GM21717 (cell line): ENCODE measurements around the gene DERL3.
"Not testable (repeated sequence)": the region's sequence is repeated elsewhere in the genome, so short reads cannot be mapped to it uniquely, and the experiment has no call there.

Source experiments
- ATAC-seq: cut with Tn5 transposase; IDR thresholded peaks from one replicate; pipeline ENCODE4 v1.9.1; 2021; ENCODE audit warnings: mild to moderate bottlenecking, moderate library complexity; ENCODE audit not compliant: unreplicated experiment

Gene DERL3

DNA sequence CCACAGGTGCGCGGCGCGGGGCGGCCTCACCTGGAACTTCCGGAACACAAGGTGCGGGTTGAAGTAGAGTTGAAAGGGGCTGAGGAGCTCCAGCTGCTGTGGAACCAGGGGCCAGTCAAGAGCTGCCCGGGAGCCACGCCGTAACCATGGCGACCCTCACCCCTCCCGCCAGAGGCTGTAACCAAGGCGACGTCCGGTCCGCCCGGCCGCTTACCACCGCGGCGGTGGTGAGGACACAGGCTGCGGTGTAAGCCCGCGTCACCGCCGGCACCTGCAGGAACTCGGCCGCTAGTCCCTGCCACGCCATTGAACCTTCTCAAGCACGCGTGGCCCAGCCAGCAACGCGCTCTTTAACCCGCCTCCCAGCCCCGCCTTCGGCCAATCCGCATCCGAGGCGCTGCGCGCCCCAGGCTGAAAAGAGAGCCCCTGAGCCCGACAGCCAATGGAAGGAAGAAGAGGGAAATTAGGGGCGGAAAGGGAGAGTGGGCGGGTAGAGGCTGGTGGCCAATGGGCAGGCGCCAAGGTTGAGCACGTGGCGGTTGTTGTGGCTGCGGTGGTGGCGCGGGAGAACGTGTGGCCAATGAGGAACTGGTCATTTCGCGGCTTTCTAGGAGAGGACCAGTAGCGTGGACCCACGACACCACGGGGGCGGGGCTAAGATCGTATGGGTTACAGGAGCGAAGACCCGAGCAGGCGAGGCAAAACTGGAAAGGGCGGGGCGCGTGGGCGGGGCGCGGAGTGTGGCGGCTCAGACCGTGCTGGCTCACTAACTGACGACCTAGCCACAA, at the start of gene DERL3:
TSS of gene DERL3 (minus strand) at position 326 of the 788 bp plus-strand sequence. CDS start at position 307, 19 bp downstream.
- ATAC-seq: peak; percentile 64

- ATAC-seq: no peak
Observed at GRCh38 chr22:23884140-23884539, 45.3 kb upstream of the DERL3 start.

DNA sequence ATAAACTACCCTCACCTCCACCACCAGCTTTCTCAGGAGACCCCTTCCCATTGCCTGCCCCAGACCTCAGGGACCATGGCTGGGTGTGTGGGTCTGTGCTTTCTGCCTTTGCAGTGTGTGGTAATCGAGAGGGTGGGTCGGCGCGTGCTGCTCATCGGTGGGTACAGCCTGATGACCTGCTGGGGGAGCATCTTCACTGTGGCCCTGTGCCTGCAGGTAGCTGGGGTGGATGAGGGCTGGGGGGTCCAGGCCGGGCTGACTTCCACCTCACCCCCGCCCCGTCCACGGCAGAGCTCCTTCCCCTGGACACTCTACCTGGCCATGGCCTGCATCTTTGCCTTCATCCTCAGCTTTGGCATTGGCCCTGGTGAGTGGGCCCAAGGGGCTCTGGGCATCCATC, 44.9 kb upstream of the DERL3 start:
- no peak for ATAC-seq

DNA sequence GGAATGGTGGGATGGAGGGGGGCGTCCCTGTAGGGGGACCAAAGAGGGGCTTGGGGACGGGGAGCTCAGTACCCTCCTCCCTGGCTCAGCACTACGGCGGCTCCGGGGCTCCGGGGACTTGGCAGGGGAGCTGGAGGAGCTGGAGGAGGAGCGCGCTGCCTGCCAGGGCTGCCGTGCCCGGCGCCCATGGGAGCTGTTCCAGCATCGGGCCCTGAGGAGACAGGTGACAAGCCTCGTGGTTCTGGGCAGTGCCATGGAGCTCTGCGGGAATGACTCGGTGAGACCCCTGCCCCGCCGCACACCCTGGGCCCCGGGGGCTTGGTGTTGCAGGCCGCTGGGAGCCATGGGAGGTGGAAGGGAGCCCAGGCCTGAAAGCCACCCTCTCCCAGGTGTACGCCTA, 43.6 kb upstream of the DERL3 start:
- ATAC-seq: no peak

- ATAC-seq: no peak
Observed at GRCh38 chr22:23878219-23878618, 39.4 kb upstream of the DERL3 start.

GRCh38 chr22:23877566-23877965, 38.8 kb upstream of the DERL3 start:
- no peak for ATAC-seq

DNA sequence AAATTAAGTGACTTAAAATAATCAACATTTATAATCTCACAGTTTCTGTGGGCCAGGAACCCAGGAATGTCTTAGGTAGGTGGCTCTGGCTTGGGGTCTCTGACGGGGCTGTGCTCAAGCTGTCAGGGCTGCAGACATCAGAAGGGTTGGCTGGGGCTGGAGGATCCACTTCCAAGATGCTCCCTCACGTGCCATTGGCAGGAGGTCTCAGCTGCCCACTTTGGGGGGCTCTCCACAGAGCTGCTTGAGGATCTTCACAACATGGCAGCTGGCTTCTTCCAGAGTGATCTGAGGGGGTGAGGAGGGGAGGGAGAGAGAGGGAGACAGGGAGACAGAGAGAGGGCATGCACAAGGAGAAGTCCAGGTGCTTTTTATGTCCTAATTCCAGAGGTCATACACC, 37.0 kb upstream of the DERL3 start:
- ATAC-seq: no peak

DNA sequence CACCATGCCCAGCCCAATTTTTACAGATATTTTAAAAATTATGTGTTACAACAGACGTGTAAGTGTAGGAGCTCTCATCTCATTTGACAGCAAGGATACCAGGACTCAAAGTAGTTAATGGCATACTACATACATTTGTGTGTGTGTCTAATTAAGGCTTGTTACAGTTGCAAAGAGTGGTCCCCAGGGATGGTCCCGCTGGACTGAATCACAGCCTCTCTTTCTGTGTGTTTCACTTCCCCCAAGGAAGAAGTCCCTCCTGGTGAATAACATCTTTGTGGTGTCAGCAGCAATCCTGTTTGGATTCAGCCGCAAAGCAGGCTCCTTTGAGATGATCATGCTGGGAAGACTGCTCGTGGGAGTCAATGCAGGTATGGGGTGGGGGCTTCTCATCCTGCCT, 36.1 kb upstream of the DERL3 start:
- no peak for ATAC-seq

DNA sequence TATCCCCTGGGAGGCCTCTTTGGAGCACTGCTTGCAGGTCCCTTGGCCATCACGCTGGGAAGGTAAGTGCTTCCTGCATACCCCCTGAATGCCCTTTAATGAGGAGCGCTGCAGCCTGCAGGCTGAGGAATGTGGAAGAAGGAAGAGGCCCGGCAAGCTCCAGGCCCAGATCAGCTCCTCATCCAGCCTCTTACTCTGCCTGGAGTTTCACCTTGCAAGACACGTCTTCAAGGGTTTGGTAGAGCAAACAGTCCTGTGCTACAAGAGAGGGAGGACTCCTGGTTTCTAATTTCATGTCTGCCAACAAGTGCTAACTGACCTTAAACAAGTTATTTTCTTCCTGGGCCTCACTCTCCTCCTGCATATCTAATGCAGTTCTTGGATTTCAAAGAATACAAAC, 29.8 kb upstream of the DERL3 start:
- ATAC-seq: no peak

GRCh38 chr22:23864499-23865154, 25.8 kb upstream of the DERL3 start:
- ATAC-seq: not testable (repeated sequence)

DNA sequence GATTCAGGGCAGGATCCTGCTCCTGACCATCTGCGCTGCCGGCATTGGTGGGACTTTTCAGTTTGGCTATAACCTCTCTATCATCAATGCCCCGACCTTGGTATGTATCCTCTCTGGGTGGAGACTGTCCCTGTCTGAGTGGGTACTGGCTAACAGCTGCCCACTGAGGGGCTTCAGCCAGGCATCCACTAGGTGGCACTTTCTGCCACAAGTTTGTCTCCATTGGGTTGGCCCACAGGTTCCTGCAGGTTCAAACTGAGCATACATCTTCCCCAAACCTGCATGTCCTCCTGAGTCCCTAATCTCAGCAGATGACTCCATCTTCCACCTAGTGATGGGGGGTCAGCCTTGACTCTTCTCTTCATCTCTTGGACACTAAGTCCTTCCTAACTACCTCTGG, 23.3 kb upstream of the DERL3 start:
- ATAC-seq: no peak

DNA sequence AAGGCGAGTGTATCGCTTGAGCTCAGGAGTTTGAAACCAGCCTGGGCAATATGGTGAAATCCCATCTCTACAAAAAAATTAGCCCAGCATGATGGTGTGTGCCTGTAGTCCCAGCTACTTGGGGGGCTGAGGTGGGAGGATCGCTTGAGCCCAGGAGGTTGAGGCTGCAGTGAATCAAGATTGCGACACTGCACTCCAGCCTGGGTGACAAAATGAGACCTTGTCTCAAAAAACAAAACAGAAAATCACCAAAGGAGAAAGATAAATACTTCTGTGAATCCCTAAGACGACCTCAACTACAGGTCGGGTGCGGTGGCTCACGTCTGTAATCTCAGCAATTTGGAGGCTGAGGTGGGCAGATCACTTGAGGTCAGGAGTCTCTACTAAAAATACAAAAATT, 21.4 kb upstream of the DERL3 start:
- not testable (repeated sequence) for ATAC-seq

DNA sequence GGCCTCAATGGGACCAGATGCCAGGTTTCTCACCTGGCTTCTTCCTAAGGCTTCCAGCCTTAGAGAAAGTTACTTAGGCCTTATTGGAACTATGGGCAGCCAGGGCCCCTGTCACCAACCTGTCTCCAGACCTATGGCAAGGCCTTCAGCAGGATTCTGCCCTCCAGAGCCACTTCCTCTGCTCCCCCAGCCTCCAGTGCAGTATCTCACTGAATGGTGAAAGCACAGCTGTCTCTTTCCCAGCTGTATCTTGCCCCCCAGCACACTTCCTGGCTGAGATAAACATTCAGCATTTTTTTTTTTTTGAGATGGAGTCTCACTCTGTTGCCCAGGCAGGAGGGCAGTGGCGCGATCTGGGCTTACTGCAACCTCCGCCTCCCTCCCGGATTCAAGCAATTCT, 20.4 kb upstream of the DERL3 start:
- no peak for ATAC-seq

DNA sequence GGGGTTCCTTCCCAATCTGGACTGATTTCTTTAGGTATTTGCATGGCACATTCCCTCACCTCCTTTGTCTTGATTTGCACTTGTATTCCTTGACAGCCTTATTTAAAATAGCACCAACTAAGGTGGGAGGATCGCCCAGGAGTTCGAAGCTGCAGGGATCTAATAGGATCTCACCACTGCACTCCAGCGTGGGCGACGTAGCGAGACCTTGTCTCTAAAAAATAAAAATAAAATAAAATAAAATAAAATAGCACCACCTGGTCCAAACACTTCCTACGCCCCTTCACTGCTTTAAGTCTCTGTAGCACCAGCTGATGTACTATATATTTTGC, 19.6 kb upstream of the DERL3 start:
- no peak for ATAC-seq

DNA sequence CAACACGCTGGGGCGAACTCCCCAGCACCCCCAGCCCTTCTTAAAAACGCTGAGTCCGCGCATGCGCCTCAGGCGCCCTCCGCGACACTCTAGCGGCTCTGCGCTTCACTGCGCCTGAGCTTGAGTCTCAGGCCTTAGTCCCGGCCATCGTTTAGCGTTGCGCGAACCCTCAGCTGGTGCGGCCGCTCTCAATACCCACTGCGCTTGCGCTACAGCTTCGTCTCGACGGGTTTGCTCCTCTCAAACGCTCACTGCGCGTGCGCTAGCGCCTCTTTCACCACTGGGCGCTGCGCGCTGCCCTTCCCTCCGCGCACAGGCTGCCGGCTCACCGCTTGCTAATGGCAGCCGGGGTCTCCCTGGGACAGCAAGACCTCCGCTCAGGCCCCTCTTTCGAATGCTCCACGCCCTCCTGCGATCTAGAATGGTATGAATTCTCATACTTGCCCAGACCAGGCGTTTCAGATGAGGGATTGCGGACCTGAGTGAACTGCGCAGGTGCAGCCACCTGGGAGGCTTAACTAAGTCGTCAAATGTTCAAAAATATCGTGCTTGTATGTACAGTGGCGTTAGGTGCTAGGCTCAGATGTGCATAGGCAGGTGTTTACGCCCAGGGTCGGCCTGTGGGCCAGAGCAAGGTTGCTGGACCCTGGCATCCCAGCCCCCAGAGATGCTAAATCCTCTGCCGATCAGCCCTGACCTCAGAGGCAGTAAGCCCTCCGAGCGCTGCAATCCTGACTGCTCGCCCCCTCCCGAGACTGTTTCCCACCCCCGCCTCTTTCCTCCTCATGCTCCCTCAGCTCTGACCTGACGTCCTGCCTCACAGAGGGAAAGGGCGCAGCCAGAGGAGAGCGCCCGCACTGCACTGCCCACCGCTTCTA, 19.0 kb upstream of the DERL3 start, which contains the start of gene SLC2A11:
TSS of gene SLC2A11 (plus strand) at position 270 of the 878 bp plus-strand sequence. CDS start at position 395, 125 bp downstream.
- ATAC-seq: peak; percentile 79

DNA sequence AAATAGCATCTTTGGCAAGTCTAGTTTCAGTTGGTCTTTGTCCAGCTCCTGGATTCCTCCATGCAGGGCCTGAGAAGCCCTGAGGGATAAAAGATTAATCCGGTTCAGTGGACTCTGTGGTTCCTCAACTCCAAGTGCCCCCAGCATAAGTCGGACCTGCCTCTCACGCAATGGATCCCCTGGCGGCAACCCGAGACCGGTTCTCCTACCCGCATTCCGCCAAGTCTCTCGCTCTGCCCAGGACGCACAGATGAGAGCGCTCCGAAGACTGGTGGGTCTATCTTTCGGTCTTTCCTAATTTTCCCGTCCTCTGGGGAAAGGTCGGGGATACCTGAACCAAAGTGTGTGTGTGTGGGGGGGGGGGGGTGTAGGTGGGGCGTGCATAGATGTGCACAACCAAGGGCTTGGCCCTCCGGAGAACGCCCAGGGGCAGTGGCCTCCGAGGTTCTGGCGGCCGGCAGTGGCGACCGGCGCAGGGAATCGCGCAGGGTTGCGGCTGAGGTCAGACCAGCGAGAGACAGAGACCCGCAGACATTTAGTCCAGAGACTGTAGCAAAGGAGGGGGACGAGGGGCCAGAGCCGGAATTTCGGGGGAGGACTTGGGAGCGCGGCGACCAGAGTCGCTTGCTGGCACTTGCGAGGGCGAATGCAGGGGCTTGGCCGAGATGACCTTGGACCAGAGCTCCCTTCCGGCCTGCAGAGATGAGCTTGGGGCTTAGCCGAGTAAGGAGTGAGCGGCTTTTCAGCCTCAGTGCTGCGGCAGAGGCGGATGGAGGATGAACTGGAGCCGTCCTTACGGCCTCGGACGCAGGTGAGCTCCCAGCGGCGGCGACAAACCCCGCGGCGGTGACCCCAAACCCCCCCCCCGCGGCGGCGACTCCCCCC, 18.2 kb upstream of the DERL3 start:
- peak; percentile 40 for ATAC-seq

DNA sequence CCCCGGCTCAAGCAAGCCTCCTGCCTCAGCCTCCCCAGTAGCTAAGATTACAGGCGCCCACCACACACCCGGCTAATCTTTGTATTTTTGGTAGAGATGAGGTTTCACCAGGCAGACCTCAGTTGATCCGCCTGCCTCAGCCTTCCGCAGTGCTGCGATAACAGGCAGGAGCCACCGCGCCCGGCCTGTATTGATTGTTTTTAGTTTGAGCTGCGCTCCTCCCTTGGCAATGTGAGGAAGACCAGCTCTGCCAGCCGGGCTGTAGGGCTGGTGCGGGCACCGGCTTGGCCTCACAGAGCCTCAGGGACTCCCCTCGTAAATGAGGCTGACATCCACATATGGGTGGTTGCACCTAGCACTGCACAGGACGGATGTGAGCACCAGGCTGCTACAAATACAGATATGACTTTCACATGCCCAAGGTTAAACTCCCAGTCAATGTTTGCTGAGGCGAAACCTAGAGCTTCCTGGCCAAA, 11.4 kb upstream of the DERL3 start:
- ATAC-seq: no peak

GRCh38 chr22:23849009-23850006, 10.5 kb upstream of the DERL3 start:
- no peak for ATAC-seq
